ENCODE data around the gene SLC25A21.

DNA sequence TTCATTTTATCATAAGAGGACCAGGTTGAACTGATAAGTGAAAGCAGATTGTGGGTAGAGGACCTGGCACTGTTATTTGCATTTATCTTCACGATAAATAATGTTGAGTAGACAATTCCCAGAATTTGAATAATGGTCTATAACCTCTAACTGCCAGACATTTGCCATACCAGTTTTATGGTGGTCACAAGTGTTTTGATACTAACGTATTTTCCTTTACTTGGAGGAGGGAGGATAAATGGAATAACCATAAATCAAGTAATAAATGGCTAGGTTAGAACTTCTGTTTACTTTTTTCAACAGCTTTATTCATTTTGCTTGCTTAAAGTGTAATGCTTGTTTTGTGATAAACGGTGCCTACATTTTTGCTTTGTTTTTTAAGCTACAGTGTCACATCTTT is 501.3 kb downstream of the SLC25A21 start:
- TF ChIP-seq ZNF18 (tag by site-specific recombination; IDR thresholded peaks at IDR 0.05) (0 out of 2 replicates have a peak, but pooled peaks have one; percentile 24), ZNF350 (tag by site-specific recombination; IDR thresholded peaks at IDR 0.05) (no peak), MZF1 (tag by site-specific recombination; IDR thresholded peaks at IDR 0.05; ENCODE audit: borderline replicate concordance) (no peak), CTCF (tag by site-specific recombination; IDR thresholded peaks at IDR 0.05) (no peak), ZNF138 (tag by site-specific recombination; IDR thresholded peaks at IDR 0.05; ENCODE audit: borderline replicate concordance) (no peak), ZNF169 (tag by site-specific recombination; IDR thresholded peaks at IDR 0.05) (no peak), KLF16 (tag by site-specific recombination; IDR thresholded peaks at IDR 0.05) (0 out of 2 replicates have a peak, but pooled peaks have one; percentile 26), ZNF366 (tag by site-specific recombination; conservative IDR thresholded peaks at IDR 0.05) (peak; percentile 32; the same call in 1 of the 2 replicates), ZBTB17 (tag by site-specific recombination; IDR thresholded peaks at IDR 0.05) (peak; percentile 54), ZBTB21 (tag by site-specific recombination; IDR thresholded peaks at IDR 0.05) (no peak), ZNF776 (tag by site-specific recombination; IDR thresholded peaks at IDR 0.05; ENCODE audit: borderline replicate concordance) (no peak), ZNF335 (tag by site-specific recombination; conservative IDR thresholded peaks at IDR 0.05) (no peak), YY1 (tag by site-specific recombination; IDR thresholded peaks at IDR 0.05) (no peak), ZNF266 (tag by site-specific recombination; IDR thresholded peaks at IDR 0.05; ENCODE audit: low read depth) (no peak)
